HepG2 (cell line): Measurements from ENCODE around the gene MADCAM1.

Experiments
- TF ChIP-seq, protein P1 (sequence below): sonication (generic); formaldehyde crosslinking; IDR thresholded peaks from 2 replicates; pipeline ENCODE4 v1.5.0; 2020; ENCODE audit warnings: mild to moderate bottlenecking, missing genetic modification reagents, moderate library complexity
- TF ChIP-seq, protein P2 (sequence below): sonication (generic); formaldehyde crosslinking; IDR thresholded peaks from 2 replicates; pipeline ENCODE4 v1.4.0; 2020; ENCODE audit warnings: missing genetic modification reagents, borderline replicate concordance

DNA sequence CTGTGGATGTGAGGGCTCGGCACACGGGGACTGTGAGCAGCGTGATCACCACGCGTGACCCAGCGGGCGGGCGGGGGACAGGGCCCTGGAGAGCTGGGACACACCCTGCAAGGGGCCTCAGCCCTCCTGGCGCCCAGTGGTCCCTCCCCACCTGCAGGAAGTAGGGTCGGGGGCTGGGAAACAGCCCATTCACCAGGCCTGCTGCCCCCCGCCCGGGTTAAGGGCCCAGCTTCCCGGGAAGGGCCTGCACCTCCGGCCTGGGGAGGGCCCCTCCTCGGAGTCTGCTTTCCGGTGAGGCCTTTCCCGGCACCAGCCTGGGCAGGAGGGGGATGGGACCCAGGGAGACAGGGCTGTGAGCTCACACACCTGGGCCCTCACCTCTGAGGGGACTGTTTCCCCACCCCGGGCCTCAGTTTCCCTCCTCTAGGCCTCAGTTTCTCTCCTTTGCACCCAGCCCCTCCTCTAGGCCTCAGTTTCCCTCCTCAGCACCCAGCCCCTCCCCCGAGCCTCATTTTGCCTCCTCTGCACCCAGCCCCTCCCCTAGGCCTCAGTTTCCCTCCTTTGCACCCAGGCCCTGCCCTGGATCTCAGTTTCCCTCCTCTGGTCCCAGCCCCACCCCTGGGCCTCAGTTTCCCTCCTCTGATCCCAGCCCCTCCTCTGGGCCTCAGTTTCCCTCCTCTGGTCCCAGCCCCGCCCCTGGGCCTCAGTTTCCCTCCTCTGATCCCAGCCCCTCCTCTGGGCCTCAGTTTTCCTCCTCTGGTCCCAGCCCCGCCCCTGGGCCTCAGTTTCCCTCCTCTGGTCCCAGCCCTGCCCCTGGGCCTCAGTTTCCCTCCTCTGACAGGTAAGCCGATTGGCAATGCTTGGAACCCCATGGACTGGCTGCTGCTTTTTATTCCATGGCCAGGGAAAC is 1.9 kb upstream of the MADCAM1 start:
- TF ChIP-seq, protein P1, sequence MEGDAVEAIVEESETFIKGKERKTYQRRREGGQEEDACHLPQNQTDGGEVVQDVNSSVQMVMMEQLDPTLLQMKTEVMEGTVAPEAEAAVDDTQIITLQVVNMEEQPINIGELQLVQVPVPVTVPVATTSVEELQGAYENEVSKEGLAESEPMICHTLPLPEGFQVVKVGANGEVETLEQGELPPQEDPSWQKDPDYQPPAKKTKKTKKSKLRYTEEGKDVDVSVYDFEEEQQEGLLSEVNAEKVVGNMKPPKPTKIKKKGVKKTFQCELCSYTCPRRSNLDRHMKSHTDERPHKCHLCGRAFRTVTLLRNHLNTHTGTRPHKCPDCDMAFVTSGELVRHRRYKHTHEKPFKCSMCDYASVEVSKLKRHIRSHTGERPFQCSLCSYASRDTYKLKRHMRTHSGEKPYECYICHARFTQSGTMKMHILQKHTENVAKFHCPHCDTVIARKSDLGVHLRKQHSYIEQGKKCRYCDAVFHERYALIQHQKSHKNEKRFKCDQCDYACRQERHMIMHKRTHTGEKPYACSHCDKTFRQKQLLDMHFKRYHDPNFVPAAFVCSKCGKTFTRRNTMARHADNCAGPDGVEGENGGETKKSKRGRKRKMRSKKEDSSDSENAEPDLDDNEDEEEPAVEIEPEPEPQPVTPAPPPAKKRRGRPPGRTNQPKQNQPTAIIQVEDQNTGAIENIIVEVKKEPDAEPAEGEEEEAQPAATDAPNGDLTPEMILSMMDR (CRISPR knock-in tag), result no peak
- TF ChIP-seq, protein P2, sequence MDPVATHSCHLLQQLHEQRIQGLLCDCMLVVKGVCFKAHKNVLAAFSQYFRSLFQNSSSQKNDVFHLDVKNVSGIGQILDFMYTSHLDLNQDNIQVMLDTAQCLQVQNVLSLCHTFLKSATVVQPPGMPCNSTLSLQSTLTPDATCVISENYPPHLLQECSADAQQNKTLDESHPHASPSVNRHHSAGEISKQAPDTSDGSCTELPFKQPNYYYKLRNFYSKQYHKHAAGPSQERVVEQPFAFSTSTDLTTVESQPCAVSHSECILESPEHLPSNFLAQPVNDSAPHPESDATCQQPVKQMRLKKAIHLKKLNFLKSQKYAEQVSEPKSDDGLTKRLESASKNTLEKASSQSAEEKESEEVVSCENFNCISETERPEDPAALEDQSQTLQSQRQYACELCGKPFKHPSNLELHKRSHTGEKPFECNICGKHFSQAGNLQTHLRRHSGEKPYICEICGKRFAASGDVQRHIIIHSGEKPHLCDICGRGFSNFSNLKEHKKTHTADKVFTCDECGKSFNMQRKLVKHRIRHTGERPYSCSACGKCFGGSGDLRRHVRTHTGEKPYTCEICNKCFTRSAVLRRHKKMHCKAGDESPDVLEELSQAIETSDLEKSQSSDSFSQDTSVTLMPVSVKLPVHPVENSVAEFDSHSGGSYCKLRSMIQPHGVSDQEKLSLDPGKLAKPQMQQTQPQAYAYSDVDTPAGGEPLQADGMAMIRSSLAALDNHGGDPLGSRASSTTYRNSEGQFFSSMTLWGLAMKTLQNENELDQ, result no peak
